AG04450 (cell line): Measurements from ENCODE around the gene APCS. TPM values are rescaled to one million over a fixed set of nuclear protein-coding genes. Genes with fewer than 3 reads are reported as not detected.

Experiments
- CTCF ChIA-PET: fragments of 300-600, 350-600 bp; formaldehyde crosslinking; extraction: SDS; loops from one replicate; lab custom pipeline; 2022; ENCODE audit warnings: antibody characterized with exemption, inconsistent platforms; lab: Charles Lee
- POLR2A ChIA-PET: fragments of 350-600 bp; formaldehyde crosslinking; extraction: SDS; loops from one replicate; lab custom pipeline; 2021; ENCODE audit warnings: antibody characterized with exemption, inconsistent platforms; lab: Yijun Ruan, JAX
- DNase-seq: peaks from one replicate; pipeline ENCODE4 v3.0.0-alpha.2; 2011; ENCODE audit warnings: low read depth, low spot score
- H3K27ac ChIP-seq: one replicate; pipeline ENCODE4 v1.5.1; 2012; ENCODE audit warnings: low read depth, low read length, control low read depth
- H3K27me3 ChIP-seq: one replicate; pipeline ENCODE4 v1.6.0; 2012; ENCODE audit warnings: low read length; ENCODE audit not compliant: control insufficient read depth, insufficient read depth
- H3K4me3 ChIP-seq: 2 replicates; pipeline ENCODE4 v1.5.1; 2011; ENCODE audit warnings: mild to moderate bottlenecking, low read depth, low read length, control low read depth
- H3K9me3 ChIP-seq: 2 replicates; pipeline ENCODE4 v1.5.1; 2012; ENCODE audit warnings: low read length; ENCODE audit not compliant: control insufficient read depth, insufficient read depth
- CTCF ChIP-seq: IDR thresholded peaks from 2 replicates; pipeline ENCODE4 v1.5.1; 2011; ENCODE audit warnings: low read depth, low read length, control low read depth, inconsistent platforms
- polyA minus RNA-seq: library from RNA; depleted of rRNA, polyadenylated mRNA; stranded (reverse); fragments of >200 nt; gene quantifications from 2 replicates; pipeline ENCODE4 v1.2.3, GENCODE V29; 2011; rRNA and poly(A)+ RNA removed
- polyA plus RNA-seq: library from polyadenylated mRNA; depleted of rRNA; stranded (reverse); fragments of >200 nt; gene quantifications from 2 replicates; pipeline ENCODE4 v1.2.3, GENCODE V29; 2011; rRNA removed

Gene APCS
- polyA plus RNA-seq (not detected in 2 replicates), polyA minus RNA-seq (not detected in 2 replicates)

- ChIA-PET CTCF (interaction anchor here (0.9 kb wide), 1 partner anchor 10 kb away, joined by 3 read pairs; no protein-coding TSS in a partner anchor), POLR2A (no interaction called here)
- TF ChIP-seq CTCF: no peak
- no peak within 1 kb of the TSS for H3K27ac ChIP-seq
- H3K27me3 ChIP-seq: no peaks in the 10 kb centered on the region
- no peaks in the 10 kb centered on the region for H3K9me3 ChIP-seq
- H3K4me3 ChIP-seq: no peak within 1 kb of the TSS
- DNase-seq: no peak
Measured at GRCh38 chr1:159587461-159587951, at the start of gene APCS. Gene APCS (plus strand): TSS chr1:159587826. CDS start chr1:159587922, 96 bp downstream.

GRCh38 chr1:159548126-159548525 is 39.5 kb upstream of the APCS start:
- ChIA-PET CTCF (no interaction called here), POLR2A (no interaction called here)
- DNase-seq: no peak

GRCh38 chr1:159554261-159554660 is 33.4 kb upstream of the APCS start:
- CTCF ChIA-PET: no interaction called here
- no peak for TF ChIP-seq CTCF
- Histone ChIP-seq H3K27me3 (no peaks in the 10 kb centered on the region), H3K9me3 (no peaks in the 10 kb centered on the region), H3K4me3 (no peak overlapping the region), H3K27ac (no peak overlapping the region)
- POLR2A ChIA-PET: no interaction called here
- DNase-seq: no peak

More at GRCh38 chr1:159548126-159548525, 39.5 kb upstream of the APCS start:
- no peak overlapping the region for H3K27ac ChIP-seq
- no peaks in the 10 kb centered on the region for H3K9me3 ChIP-seq
- H3K4me3 ChIP-seq: no peak overlapping the region
- no peak for TF ChIP-seq CTCF
- no peaks in the 10 kb centered on the region for H3K27me3 ChIP-seq

GRCh38 chr1:159554696-159555095 is 32.9 kb upstream of the APCS start:
- TF ChIP-seq CTCF: no peak
- POLR2A ChIA-PET: no interaction called here
- DNase-seq: no peak
- Histone ChIP-seq H3K27me3 (no peaks in the 10 kb centered on the region), H3K27ac (no peak overlapping the region), H3K9me3 (no peaks in the 10 kb centered on the region), H3K4me3 (no peak overlapping the region)
- CTCF ChIA-PET: interaction anchor here (0.7 kb wide), 1 partner anchor 343 kb away, joined by 3 read pairs; no protein-coding TSS in a partner anchor

- no peaks in the 10 kb centered on the region for H3K27me3 ChIP-seq
- CTCF ChIA-PET: no interaction called here
- no peaks in the 10 kb centered on the region for H3K9me3 ChIP-seq
- POLR2A ChIA-PET: no interaction called here
- no peak overlapping the region for H3K27ac ChIP-seq
- DNase-seq: no peak
- no peak for TF ChIP-seq CTCF
- no peak overlapping the region for H3K4me3 ChIP-seq
Measured at GRCh38 chr1:159556931-159557369, 30.7 kb upstream of the APCS start.
